Thoracic aorta (tissue), 2 donors: ENCODE measurements around the gene BTBD3. TPM values are rescaled to one million over a fixed set of nuclear protein-coding genes. Genes with fewer than 3 reads are reported as not detected.

Experiments
- ATAC-seq: fragments of 150-250 bp; one replicate; pipeline ENCODE4 v1.8.0; 2017; ENCODE audit warnings: low read depth; ENCODE audit not compliant: insufficient number of reproducible peaks, low FRiP score
- DNase-seq: peaks from one replicate; pipeline ENCODE4 v3.0.0-alpha.2; 2020; ENCODE audit warnings: low spot score
- H3K27ac ChIP-seq, 2 donors: fragments of 200-600 bp; sonication (generic); 1 replicate in 1 of 2; 2 replicates in 1 of 2; pipeline ENCODE4 v1.5.1; 2016; ENCODE audit warnings: mild to moderate bottlenecking in 2 of 2, moderate library complexity in 2 of 2
- H3K27me3 ChIP-seq: fragments of 200-600 bp; sonication (generic); replicated peaks from 2 replicates; pipeline ENCODE4 v1.6.0; 2016; ENCODE audit warnings: mild to moderate bottlenecking; ENCODE audit not compliant: insufficient read depth
- H3K36me3 ChIP-seq: fragments of 200-600 bp; sonication (generic); one replicate; pipeline ENCODE4 v1.5.1; 2016
- H3K4me1 ChIP-seq, 2 donors: fragments of 200-600 bp; sonication (generic); 1 replicate in 1 of 2; 2 replicates in 1 of 2; pipeline versions ENCODE4 v1.5.1 to v1.6.0; 2016; ENCODE audit warnings: low read depth in 2 of 2, mild to moderate bottlenecking in 1 of 2; ENCODE audit not compliant: control insufficient read depth in 1 of 2
- H3K4me3 ChIP-seq: fragments of 200-600 bp; sonication (generic); 2 replicates; pipeline ENCODE4 v1.5.1; 2016; ENCODE audit warnings: mild to moderate bottlenecking
- H3K9me3 ChIP-seq: fragments of 200-600 bp; sonication (generic); 2 replicates; pipeline ENCODE4 v1.5.1; 2016
- CTCF ChIP-seq: fragments of 200-600 bp; sonication (generic); IDR thresholded peaks from one replicate; pipeline ENCODE4 v1.5.1; 2019; ENCODE audit warnings: antibody characterized with exemption
- total RNA-seq, 2 donors: library from RNA; depleted of rRNA; stranded (reverse); fragments of >200 nt; gene quantifications; one replicate each; pipeline versions ENCODE4 v1.1.0 to v1.2.3, GENCODE V29; 2016

BTBD3 gene
- total RNA-seq, 2 donors from 2014 or later: 12.3 to 43.8 TPM

- DNase-seq (no peak), ATAC-seq (no peak)
- H3K9me3 ChIP-seq: no peaks in the 10 kb centered on the region
- no peak overlapping the region for H3K27ac ChIP-seq
- H3K4me3 ChIP-seq: no peak overlapping the region
- no peaks in the 10 kb centered on the region for H3K36me3 ChIP-seq
- H3K27me3 ChIP-seq: no peaks in the 10 kb centered on the region
- peaks cover 2 to 12% of the 10 kb centered on the region in 2 donors for H3K4me1 ChIP-seq
- TF ChIP-seq CTCF: no peak
Observed at GRCh38 chr20:11905460-11906179, 12.1 kb upstream of the BTBD3 start.

GRCh38 chr20:11906626-11907480 lies 10.8 kb upstream of the BTBD3 start:
- TF ChIP-seq CTCF: no peak
- Histone ChIP-seq H3K27ac (no peak overlapping the region), H3K4me3 (no peak overlapping the region), H3K9me3 (no peaks in the 10 kb centered on the region), H3K4me1 (peaks cover 2 to 12% of the 10 kb centered on the region in 2 donors), H3K27me3 (no peaks in the 10 kb centered on the region), H3K36me3 (no peaks in the 10 kb centered on the region)
- DNase-seq (no peak), ATAC-seq (no peak)

- no peaks in the 10 kb centered on the region for H3K27me3 ChIP-seq
- H3K4me3 ChIP-seq: no peak overlapping the region
- no peaks in the 10 kb centered on the region for H3K9me3 ChIP-seq
- no peak for TF ChIP-seq CTCF
- no peak overlapping the region for H3K27ac ChIP-seq
- H3K36me3 ChIP-seq: no peaks in the 10 kb centered on the region
- no peak for DNase-seq
- ATAC-seq: no peak
- H3K4me1 ChIP-seq: peaks cover 2 to 12% of the 10 kb centered on the region in 2 donors
Observed at GRCh38 chr20:11907621-11908020, 10.1 kb upstream of the BTBD3 start.

- Histone ChIP-seq H3K4me3 (no peak overlapping the region), H3K9me3 (no peaks in the 10 kb centered on the region), H3K27ac (no peak overlapping the region), H3K36me3 (no peaks in the 10 kb centered on the region), H3K27me3 (no peaks in the 10 kb centered on the region), H3K4me1 (peaks cover 0 to 3% of the 10 kb centered on the region in 2 donors)
- ATAC-seq (no peak), DNase-seq (no peak)
- no peak for TF ChIP-seq CTCF
Observed at GRCh38 chr20:11912013-11912658, 5.6 kb upstream of the BTBD3 start.
